ENCODE data around the gene PODNL1. TPM values are rescaled to one million over a fixed set of nuclear protein-coding genes. Genes with fewer than 3 reads are reported as not detected.

PODNL1 gene, protein sequence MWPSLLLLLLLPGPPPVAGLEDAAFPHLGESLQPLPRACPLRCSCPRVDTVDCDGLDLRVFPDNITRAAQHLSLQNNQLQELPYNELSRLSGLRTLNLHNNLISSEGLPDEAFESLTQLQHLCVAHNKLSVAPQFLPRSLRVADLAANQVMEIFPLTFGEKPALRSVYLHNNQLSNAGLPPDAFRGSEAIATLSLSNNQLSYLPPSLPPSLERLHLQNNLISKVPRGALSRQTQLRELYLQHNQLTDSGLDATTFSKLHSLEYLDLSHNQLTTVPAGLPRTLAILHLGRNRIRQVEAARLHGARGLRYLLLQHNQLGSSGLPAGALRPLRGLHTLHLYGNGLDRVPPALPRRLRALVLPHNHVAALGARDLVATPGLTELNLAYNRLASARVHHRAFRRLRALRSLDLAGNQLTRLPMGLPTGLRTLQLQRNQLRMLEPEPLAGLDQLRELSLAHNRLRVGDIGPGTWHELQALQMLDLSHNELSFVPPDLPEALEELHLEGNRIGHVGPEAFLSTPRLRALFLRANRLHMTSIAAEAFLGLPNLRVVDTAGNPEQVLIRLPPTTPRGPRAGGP
- 0.53 TPM in 1 of 2 replicates, not detected in the other for total RNA-seq (2014; rRNA removed; shearing (Covaris generic))

DNA sequence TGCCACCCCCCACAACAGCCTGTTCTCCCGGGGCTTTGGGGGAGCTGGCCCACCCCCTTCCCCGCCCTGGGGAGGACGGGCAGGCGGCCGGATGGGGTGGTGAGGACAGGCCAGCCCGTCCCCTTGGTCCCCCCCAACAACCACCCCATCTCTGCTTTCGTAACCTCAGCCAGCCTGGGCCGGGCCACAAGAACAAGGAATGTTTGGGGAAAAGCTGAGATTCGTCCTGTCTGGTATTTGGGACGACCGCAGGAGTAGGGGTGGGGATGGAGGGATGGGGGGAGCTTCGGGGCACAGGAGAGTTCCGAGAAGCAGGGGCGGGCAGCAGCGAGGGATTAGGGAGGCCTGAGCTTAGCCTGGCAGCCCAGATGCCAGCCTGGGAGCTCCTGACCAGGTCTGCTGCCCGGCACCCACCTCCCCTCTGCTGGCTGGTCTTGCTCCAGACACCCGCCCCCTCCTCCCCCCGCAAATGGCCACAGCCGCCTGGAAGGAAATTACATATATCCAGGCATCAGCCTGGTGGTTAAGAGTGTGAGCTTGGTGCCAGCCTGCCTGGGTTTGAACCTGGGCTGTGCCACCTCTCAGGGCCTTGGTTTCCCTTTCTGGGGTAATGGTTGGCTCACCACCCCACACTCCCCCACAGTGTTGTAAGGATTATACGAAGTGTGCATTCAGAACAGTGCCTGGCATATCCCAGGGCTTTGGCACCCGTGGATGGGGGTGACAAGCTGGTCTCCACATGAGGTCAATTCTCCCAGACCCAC is at the start of gene PODNL1:
Gene PODNL1, minus strand, starts transcription at position 117 of the 764 bp plus-strand sequence. CDS start 236 bp downstream, outside the sequence.
- Histone ChIP-seq H3K27ac (no peak within 1 kb of the TSS), H3K9me3 (replicated peaks) (no peaks in the 10 kb centered on the region), H3K4me1 (replicated peaks) (peaks cover 14% of the 10 kb centered on the region), H3K27me3 (replicated peaks) (no peaks in the 10 kb centered on the region), H3K4me3 (no peak within 1 kb of the TSS), H3K36me3 (no peaks in the 10 kb centered on the region)
- DNase-seq (ENCODE audit: low read depth in 1 of 2, low spot score in 2 of 2): no peak

DNA sequence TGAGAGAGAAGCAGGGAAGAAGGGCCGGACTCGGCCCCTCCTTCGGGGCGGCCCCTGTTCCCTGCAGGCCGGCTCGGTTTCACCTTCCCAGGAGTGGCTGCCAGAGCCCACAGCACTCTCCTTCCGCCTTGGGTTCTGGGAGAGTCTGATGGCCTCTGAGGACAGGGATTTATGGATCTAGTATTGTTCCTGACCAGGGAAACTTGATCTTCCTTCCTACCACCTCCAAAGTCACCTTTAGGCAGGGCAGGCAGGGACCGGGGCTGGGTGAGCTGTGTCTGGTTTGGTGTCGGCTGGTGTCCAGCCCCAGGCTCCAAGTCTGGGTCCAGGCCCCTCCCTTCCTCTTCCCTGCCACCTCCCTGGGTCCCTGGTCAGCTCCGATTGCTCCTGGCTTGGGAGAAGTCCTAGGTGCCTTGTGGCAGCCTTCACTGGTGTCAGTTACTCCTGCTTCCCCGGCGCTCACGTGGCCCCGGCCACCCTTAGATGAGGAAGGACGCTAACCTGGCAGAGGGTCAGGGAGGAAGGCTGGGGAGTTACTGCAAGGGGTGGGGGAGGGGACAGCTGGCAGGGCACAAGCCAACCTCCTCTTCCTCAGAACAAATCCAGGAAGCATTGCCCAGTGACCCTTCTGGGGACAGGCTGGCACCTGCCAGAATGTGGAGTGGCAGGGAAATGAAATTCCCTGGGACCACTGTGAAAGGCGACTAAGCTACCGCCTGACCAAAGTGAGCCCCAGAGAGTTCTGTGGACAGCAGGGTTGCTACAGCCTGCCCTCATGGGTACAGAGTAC is 49.1 kb upstream of the PODNL1 start:
- H3K4me3 ChIP-seq: no peak overlapping the region
- H3K36me3 ChIP-seq: peaks cover 4% of the 10 kb centered on the region; the same call in 1 of the 2 replicates
- H3K27ac ChIP-seq: no peak overlapping the region
- DNase-seq (ENCODE audit: low read depth in 1 of 2, low spot score in 2 of 2): no peak
- no peaks in the 10 kb centered on the region for H3K4me1 ChIP-seq (replicated peaks)
- no peaks in the 10 kb centered on the region for H3K27me3 ChIP-seq (replicated peaks)
- no peaks in the 10 kb centered on the region for H3K9me3 ChIP-seq (replicated peaks)

DNA sequence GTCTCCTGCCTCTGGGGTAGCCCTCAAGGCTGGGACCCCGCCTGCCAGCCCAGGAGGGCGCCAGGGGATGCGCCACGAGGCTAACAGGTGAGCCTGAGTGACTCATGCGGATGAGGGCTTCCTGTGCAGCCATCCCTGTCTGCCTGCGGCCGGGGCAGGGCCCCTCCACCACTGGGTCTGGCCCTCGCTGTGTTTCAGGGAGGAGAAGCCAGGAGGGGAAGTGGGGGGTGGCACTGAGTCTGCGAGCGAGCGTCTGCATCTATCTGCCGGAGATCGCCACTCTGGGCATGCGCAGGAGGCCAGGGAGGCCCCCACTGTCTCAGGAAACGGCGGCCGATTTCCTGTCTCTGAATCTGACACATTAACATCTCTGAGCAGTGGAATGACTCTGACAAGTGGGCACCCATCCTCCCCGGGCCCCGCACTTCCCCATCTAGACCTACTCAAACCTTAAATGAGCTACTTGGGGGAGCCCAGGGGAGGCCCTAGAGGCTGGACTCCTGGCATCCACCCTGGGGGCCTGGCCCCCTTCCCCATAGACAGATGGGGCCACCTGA is 48.2 kb upstream of the PODNL1 start:
- no peak for DNase-seq (ENCODE audit: low read depth in 1 of 2, low spot score in 2 of 2)
- H3K4me3 ChIP-seq: no peak overlapping the region
- no peaks in the 10 kb centered on the region for H3K9me3 ChIP-seq (replicated peaks)
- no peak overlapping the region for H3K27ac ChIP-seq
- no peaks in the 10 kb centered on the region for H3K4me1 ChIP-seq (replicated peaks)
- no peaks in the 10 kb centered on the region for H3K27me3 ChIP-seq (replicated peaks)
- peaks cover 4% of the 10 kb centered on the region; the same call in 1 of the 2 replicates for H3K36me3 ChIP-seq

DNA sequence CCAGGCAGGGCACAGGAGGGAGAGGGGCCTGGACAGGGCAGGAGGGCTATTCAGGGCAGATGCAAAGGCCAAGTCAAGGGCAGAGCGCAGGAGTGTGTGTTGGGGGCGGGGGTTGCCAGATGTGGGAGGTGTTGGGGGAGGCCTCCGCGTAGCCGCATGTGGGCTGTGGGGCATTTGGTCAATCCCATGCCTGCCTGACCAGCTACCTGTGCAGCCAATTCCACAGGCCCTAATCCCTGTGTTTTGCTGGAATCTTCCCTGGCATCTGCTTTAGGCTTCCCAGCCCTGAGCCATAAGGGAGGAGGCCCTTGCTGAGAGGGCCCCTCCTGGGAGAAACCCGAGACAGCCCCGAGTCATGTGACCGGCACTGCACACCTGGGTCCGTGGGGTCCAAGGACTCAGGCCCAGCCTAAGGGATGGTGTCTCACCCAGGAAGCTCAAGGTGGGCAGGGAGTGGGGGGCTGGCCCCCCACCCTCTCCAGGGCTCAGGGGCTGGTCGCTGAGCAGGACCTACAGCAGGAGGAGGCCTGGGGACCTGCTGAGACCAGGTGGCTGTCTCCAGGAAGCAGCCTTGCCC is 47.6 kb upstream of the PODNL1 start:
- no peaks in the 10 kb centered on the region for H3K9me3 ChIP-seq (replicated peaks)
- H3K27ac ChIP-seq: no peak overlapping the region
- no peak overlapping the region for H3K4me3 ChIP-seq
- no peaks in the 10 kb centered on the region for H3K4me1 ChIP-seq (replicated peaks)
- H3K36me3 ChIP-seq: peaks cover 4% of the 10 kb centered on the region; the same call in 1 of the 2 replicates
- no peak for DNase-seq (ENCODE audit: low read depth in 1 of 2, low spot score in 2 of 2)
- H3K27me3 ChIP-seq (replicated peaks): no peaks in the 10 kb centered on the region

DNA sequence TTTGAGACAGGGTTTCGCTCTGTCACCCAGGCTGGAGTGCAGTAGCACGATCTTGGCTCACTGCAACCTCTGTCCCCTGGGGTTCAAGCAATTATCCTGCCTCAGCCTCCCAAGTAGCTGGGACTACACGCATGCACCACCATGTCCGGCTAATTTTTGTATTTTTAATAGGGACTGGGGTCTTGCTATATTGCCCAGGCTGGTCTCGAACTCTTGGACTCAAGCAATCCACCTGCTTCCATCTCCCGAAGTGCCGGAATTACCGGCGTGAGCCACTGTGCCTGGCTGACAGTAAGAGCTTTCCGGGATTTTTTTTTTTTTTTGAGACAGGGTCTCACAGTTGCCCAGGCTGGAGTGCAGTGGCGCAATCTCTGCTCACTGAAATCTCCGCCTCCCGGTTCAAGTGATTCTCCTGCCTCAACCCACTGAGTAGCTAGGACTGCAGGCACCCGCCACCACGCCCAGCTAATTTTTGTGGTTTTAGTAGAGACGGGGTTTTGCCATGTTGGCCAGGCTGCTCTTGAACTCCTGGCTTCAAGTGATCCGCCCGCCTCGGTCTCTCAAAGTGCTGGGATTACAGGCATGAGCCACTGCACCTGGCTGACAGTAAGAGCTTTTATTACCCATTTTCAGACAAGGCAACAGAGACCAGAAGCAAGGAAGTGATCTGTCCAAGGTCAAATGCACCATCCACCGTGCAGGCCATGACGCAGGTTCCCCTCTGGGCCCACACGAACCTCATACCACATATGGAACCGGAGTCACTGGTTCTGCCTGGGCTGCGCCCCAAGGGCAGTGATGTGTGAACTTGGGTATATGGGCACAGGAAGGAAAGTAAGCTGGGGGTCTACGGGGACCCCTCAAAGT is 46.9 kb upstream of the PODNL1 start:
- Histone ChIP-seq H3K4me1 (replicated peaks) (no peaks in the 10 kb centered on the region), H3K9me3 (replicated peaks) (no peaks in the 10 kb centered on the region), H3K4me3 (no peak overlapping the region), H3K36me3 (peaks cover 4% of the 10 kb centered on the region; the same call in 1 of the 2 replicates), H3K27ac (no peak overlapping the region), H3K27me3 (replicated peaks) (no peaks in the 10 kb centered on the region)
- no peak for DNase-seq (ENCODE audit: low read depth in 1 of 2, low spot score in 2 of 2)

DNA sequence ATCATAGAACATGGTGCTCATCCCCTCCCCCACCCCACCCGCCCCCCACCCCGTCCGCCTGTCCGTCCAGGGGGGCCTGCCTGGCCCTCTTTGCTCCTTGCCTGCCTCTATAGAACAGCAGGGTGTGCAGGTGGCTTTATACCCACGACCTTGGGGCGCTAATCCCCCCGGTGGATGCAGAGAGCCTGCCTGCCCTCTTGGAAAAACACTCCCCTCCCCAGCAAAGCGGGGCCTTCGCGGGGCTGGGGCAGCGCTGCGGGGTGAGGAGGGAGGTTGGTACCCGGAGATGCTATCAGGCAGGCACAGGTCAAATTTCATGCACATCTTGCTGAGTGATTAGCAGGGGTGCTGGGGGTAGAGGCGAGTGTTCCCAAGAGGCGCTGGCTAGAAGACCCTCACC is 46.0 kb upstream of the PODNL1 start:
- Histone ChIP-seq H3K4me1 (replicated peaks) (no peaks in the 10 kb centered on the region), H3K27me3 (replicated peaks) (no peaks in the 10 kb centered on the region), H3K9me3 (replicated peaks) (no peaks in the 10 kb centered on the region), H3K36me3 (peaks cover 4% of the 10 kb centered on the region; the same call in 1 of the 2 replicates), H3K4me3 (no peak overlapping the region), H3K27ac (no peak overlapping the region)
- no peak for DNase-seq (ENCODE audit: low read depth in 1 of 2, low spot score in 2 of 2)

DNA sequence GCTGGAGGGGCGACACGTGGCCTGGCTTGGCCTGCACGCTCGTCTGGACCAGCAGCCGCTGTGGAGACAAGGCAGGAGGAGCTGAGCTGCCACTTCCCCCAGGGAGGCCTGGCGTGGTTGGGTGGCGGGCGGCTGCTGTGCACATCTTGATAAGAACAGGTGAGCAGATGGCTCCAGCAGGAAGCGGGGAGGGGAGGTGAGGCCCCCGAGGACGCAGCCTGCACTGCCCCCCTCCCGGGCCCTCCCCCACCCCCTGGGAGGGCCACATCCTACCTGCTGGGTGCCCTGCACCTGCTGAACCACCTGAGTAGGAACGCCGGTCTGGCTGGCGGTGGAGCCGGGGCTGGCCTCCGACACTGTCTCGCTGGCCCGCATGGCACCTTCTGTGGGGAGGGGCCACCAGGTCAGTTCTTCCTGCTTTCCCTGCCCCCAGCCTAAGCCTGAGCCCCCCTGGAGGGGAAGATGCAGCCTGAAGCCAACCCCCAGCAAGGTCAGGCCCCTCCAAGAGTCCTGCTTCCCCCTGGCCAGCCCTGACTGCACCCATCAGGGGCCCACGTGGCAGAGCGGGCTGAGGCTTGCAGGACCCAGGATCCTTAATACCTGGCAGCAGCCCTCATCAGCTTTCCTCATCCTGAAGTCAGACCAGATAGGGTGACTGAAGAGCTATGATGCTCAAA is 45.1 kb upstream of the PODNL1 start:
- H3K27me3 ChIP-seq (replicated peaks): no peaks in the 10 kb centered on the region
- no peak overlapping the region for H3K27ac ChIP-seq
- H3K9me3 ChIP-seq (replicated peaks): no peaks in the 10 kb centered on the region
- DNase-seq (ENCODE audit: low read depth in 1 of 2, low spot score in 2 of 2): no peak
- peaks cover 4% of the 10 kb centered on the region; the same call in 1 of the 2 replicates for H3K36me3 ChIP-seq
- H3K4me3 ChIP-seq: no peak overlapping the region
- no peaks in the 10 kb centered on the region for H3K4me1 ChIP-seq (replicated peaks)

DNA sequence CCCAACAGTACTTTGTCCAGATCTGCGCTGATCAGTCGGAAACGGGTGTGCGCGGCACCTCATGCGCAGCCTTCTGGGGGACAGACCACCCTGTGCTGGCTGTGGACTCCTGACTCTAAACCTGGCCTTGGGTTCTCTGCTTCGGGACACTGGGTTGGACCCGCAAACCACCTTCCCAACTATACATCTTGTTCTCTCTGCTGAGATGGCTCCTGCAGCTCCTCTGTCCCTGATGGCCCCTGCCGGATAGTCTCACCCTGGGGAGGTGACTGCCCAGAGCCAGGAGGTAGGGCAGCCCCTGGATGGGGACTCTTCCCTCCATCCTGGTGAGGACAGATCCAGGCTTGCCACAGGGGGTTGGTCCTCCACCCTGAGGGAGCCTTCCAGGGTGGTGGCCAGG is 44.6 kb upstream of the PODNL1 start:
- no peaks in the 10 kb centered on the region for H3K4me1 ChIP-seq (replicated peaks)
- no peak overlapping the region for H3K27ac ChIP-seq
- no peaks in the 10 kb centered on the region for H3K9me3 ChIP-seq (replicated peaks)
- H3K27me3 ChIP-seq (replicated peaks): no peaks in the 10 kb centered on the region
- no peak overlapping the region for H3K4me3 ChIP-seq
- no peak for DNase-seq (ENCODE audit: low read depth in 1 of 2, low spot score in 2 of 2)
- H3K36me3 ChIP-seq: peaks cover 4% of the 10 kb centered on the region; the same call in 1 of the 2 replicates

DNA sequence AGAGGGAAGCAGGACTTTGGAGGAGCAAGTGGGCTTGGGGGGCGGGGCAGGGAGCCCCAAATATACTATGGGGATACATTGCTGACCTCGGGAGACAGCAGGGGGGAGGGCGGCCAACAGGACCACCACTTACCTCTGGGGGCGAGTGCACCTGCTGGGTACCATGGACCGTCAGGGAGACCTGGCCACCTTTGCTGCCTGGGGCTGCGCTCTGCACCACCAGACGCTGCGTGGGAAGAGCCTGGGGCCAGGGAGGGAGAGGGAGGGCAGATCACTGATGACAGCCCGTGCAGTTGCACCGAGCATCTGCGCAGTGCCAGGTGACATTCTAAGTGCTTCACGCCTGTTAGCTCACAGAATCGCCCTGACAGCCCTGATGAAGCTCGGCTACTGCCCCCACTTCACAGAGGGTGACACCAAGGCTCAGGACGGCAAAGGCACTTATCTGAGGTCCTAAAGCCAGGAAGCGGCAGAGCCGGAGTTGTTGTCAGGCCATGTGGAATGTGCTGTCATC is 43.8 kb upstream of the PODNL1 start:
- peaks cover 4% of the 10 kb centered on the region; the same call in 1 of the 2 replicates for H3K36me3 ChIP-seq
- no peaks in the 10 kb centered on the region for H3K9me3 ChIP-seq (replicated peaks)
- DNase-seq (ENCODE audit: low read depth in 1 of 2, low spot score in 2 of 2): no peak
- no peak overlapping the region for H3K27ac ChIP-seq
- no peaks in the 10 kb centered on the region for H3K27me3 ChIP-seq (replicated peaks)
- H3K4me1 ChIP-seq (replicated peaks): no peaks in the 10 kb centered on the region
- no peak overlapping the region for H3K4me3 ChIP-seq

DNA sequence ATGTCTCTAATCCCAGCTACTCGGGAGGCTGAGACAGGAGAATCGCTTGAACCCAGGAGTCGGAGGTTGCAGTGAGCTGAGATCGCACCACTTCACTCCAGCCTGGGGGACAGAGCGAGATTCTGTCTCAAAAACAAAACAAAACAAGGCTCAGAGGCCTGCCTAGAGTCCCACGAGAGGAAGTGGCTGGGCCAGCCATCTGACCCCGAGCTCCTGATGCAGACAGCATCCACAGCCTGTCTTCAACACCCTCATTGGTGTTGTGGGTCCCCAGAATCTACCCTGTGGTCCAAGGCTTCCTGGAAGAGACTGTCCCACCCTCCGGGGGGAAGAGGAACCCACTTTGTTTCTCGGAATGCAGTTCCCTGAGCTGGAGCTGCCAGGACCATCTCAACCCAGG is 43.2 kb upstream of the PODNL1 start:
- no peak overlapping the region for H3K4me3 ChIP-seq
- peaks cover 4% of the 10 kb centered on the region; the same call in 1 of the 2 replicates for H3K36me3 ChIP-seq
- H3K9me3 ChIP-seq (replicated peaks): no peaks in the 10 kb centered on the region
- H3K4me1 ChIP-seq (replicated peaks): no peaks in the 10 kb centered on the region
- no peak overlapping the region for H3K27ac ChIP-seq
- H3K27me3 ChIP-seq (replicated peaks): no peaks in the 10 kb centered on the region
- DNase-seq (ENCODE audit: low read depth in 1 of 2, low spot score in 2 of 2): no peak

DNA sequence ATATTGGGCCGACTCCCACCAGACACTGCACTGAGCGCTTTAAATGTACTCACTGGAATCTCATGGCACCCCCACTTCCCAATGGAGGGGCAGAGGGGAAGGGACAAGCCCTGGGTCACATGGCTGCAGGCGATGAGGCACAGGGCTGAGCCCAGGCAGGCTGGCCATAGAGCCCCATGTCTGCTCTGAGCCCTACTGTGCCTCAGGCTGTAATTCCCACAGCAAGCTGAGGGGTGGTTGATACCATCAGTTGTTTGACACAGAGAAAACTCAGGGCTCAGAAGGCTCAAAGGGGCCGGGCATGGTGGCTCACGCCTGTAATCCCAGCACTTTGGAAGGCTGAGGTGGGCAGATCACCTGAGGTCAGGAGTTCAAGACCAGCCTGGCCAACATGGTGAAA is 42.8 kb upstream of the PODNL1 start:
- no peaks in the 10 kb centered on the region for H3K4me1 ChIP-seq (replicated peaks)
- H3K4me3 ChIP-seq: no peak overlapping the region
- no peaks in the 10 kb centered on the region for H3K9me3 ChIP-seq (replicated peaks)
- no peak overlapping the region for H3K27ac ChIP-seq
- peaks cover 4% of the 10 kb centered on the region; the same call in 1 of the 2 replicates for H3K36me3 ChIP-seq
- H3K27me3 ChIP-seq (replicated peaks): no peaks in the 10 kb centered on the region
- no peak for DNase-seq (ENCODE audit: low read depth in 1 of 2, low spot score in 2 of 2)
